HCT116 (cell line): ENCODE data around the gene GREB1L. TPM values are rescaled to one million over a fixed set of nuclear protein-coding genes. Genes with fewer than 3 reads are reported as not detected.

Experiments
- ATAC-seq: fragments of 200-7000 bp; cut with Tn5 transposase; 2 replicates; pipeline ENCODE4 v1.9.1; 2020; ENCODE audit warnings: mild to moderate bottlenecking, moderate library complexity
- BruUV-seq: library from RNA; stranded (reverse); fragments of 400-500 nt; replicated peaks from 2 replicates; lab custom pipeline; 2021; lab: Mats Ljungman, UMichigan
- CTCF ChIA-PET: fragments of 300-600 bp; sonication (Branson Sonifier 250); formaldehyde crosslinking; loops from one replicate; lab custom pipeline; 2021; ENCODE audit warnings: antibody characterized with exemption; lab: Charles Lee
- POLR2A ChIA-PET: fragments of 300-600, 350-600 bp; sonication (Branson Sonifier 250); formaldehyde crosslinking; loops from one replicate; lab custom pipeline; 2021; ENCODE audit warnings: antibody characterized with exemption; lab: Charles Lee
- RAD21 ChIA-PET, 2 experiments: fragments of 300-600 bp; sonication (Branson Sonifier 250); formaldehyde crosslinking; loops; one replicate each; lab custom pipeline; 2023; ENCODE audit warnings: low total read pairs in 2 of 2; ENCODE audit not compliant: uncharacterized antibody in 2 of 2, unreplicated experiment in 2 of 2, low non-redundant PET in 1 of 2; lab: Charles Lee
- DNase-seq: peaks from one replicate; pipeline ENCODE4 v3.0.0-alpha.2; 2010; ENCODE audit warnings: low read depth, low spot score
- H2AFZ ChIP-seq: fragments of 200-600 bp; shearing (Covaris generic), sonication (generic); 2 replicates; pipeline ENCODE4 v1.6.1; 2017; ENCODE audit warnings: low read depth, mixed run types, mixed read lengths, antibody characterized with exemption, low read length; ENCODE audit not compliant: poor library complexity, severe bottlenecking
- H3K27ac ChIP-seq: 2 replicates; pipeline ENCODE4 v1.5.1; 2012; ENCODE audit warnings: low read depth, low read length
- H3K27me3 ChIP-seq: fragments of 200-600 bp; sonication (generic); 2 replicates; pipeline ENCODE4 v1.6.1; 2016; ENCODE audit warnings: mixed run types, low read length, mixed read lengths; ENCODE audit not compliant: insufficient read depth
- H3K36me3 ChIP-seq, 2 experiments: fragments of 200-500 bp in 1 of 2; fragments of 200-600 bp in 1 of 2; sonication (Bioruptor generic) in 1 of 2; sonication (generic) in 1 of 2; 2 replicates each; pipeline versions ENCODE4 v1.5.1 to v1.6.1; 2014 to 2016; ENCODE audit warnings: low read length in 2 of 2, inconsistent platforms in 1 of 2, mixed read lengths in 1 of 2, mixed run types in 1 of 2; ENCODE audit not compliant: insufficient read depth in 2 of 2, control insufficient read depth in 1 of 2
- H3K4me1 ChIP-seq, 2 experiments: fragments of 200-600 bp in 1 of 2; sonication (generic) in 1 of 2; 2 replicates each; pipeline versions ENCODE4 v1.5.1 to v1.6.1; 2012 to 2017; ENCODE audit warnings: low read length in 2 of 2, inconsistent platforms in 1 of 2, mild to moderate bottlenecking in 1 of 2, mixed read lengths in 1 of 2, mixed run types in 1 of 2, moderate library complexity in 1 of 2; ENCODE audit not compliant: insufficient read depth in 2 of 2, control insufficient read depth in 1 of 2
- H3K4me2 ChIP-seq: fragments of 200-600 bp; sonication (generic); 2 replicates; pipeline ENCODE4 v1.6.1; 2017; ENCODE audit warnings: mixed run types, low read length, mixed read lengths
- H3K4me3 ChIP-seq, 2 experiments: fragments of 200-600 bp in 1 of 2; sonication (generic) in 1 of 2; replicated peaks in 1 of 2; 2 replicates each; pipeline ENCODE4 v1.5.1; 2011 to 2016; ENCODE audit warnings: low read length in 2 of 2, control low read depth in 1 of 2, low read depth in 1 of 2, mild to moderate bottlenecking in 1 of 2, mixed read lengths in 1 of 2, mixed run types in 1 of 2
- H3K79me2 ChIP-seq: fragments of 200-600 bp; sonication (generic); 2 replicates; pipeline ENCODE4 v1.6.1; 2017; ENCODE audit warnings: mild to moderate bottlenecking, mixed run types, low read length, moderate library complexity, mixed read lengths; ENCODE audit not compliant: insufficient read depth
- H3K9ac ChIP-seq: fragments of 200-600 bp; sonication (generic); 2 replicates; pipeline ENCODE4 v1.6.1; 2016; ENCODE audit warnings: low read length, mixed read lengths
- H3K9me2 ChIP-seq: fragments of 200-600 bp; sonication (generic), shearing (Covaris generic); 2 replicates; pipeline ENCODE4 v1.6.1; 2017; ENCODE audit warnings: mixed run types, mild to moderate bottlenecking, moderate library complexity; ENCODE audit not compliant: insufficient read depth
- H3K9me3 ChIP-seq, 2 experiments: fragments of 200-500 bp in 1 of 2; fragments of 200-600 bp in 1 of 2; sonication (Bioruptor generic) in 1 of 2; sonication (generic) in 1 of 2; 2 replicates each; pipeline ENCODE4 v1.6.1; 2014 to 2017; ENCODE audit warnings: low read length in 2 of 2, mixed read lengths in 2 of 2, inconsistent platforms in 1 of 2, low read depth in 1 of 2, mild to moderate bottlenecking in 1 of 2, mixed run types in 1 of 2, moderate library complexity in 1 of 2; ENCODE audit not compliant: control insufficient read depth in 1 of 2, insufficient read depth in 1 of 2
- H4K20me1 ChIP-seq: fragments of 200-600 bp; sonication (generic), shearing (Covaris generic); 2 replicates; pipeline ENCODE4 v1.6.1; 2017; ENCODE audit warnings: mixed run types, mild to moderate bottlenecking, moderate library complexity; ENCODE audit not compliant: insufficient read depth
- CBX3 ChIP-seq: IDR thresholded peaks from 2 replicates; pipeline ENCODE4 v1.6.1; 2012; ENCODE audit warnings: low read depth
- CEBPB ChIP-seq: IDR thresholded peaks from 2 replicates; pipeline ENCODE4 v1.6.1; 2012; ENCODE audit warnings: low read depth
- EZH2phosphoT487 ChIP-seq: fragments of 200-600 bp; IDR thresholded peaks from 2 replicates; pipeline ENCODE4 v1.6.1; 2018; ENCODE audit warnings: antibody characterized with exemption, borderline replicate concordance
- FOSL1 ChIP-seq: IDR thresholded peaks from 2 replicates; pipeline ENCODE4 v1.6.1; 2012; ENCODE audit warnings: low read depth
- JUND ChIP-seq: IDR thresholded peaks from 2 replicates; pipeline ENCODE4 v1.6.1; 2012
- POLR2A ChIP-seq: IDR thresholded peaks from 2 replicates; pipeline ENCODE4 v1.7.0; 2011; ENCODE audit warnings: borderline replicate concordance; ENCODE audit not compliant: insufficient read depth, insufficient read length; ENCODE audit errors: extremely low read depth
- RAD21 ChIP-seq: IDR thresholded peaks from 2 replicates; pipeline ENCODE4 v1.6.1; 2012; ENCODE audit warnings: low read depth, mild to moderate bottlenecking
- SIN3A ChIP-seq: IDR thresholded peaks from 2 replicates; pipeline ENCODE4 v1.6.1; 2012; ENCODE audit warnings: low read depth
- SRF ChIP-seq: IDR thresholded peaks from 2 replicates; pipeline ENCODE4 v1.6.1; 2012; ENCODE audit warnings: low read depth
- ZFX ChIP-seq: fragments of 450-650 bp; IDR thresholded peaks from 2 replicates; pipeline ENCODE4 v1.6.1; 2017
- ZNF274 ChIP-seq: fragments of 200-500 bp; sonication (Bioruptor generic); IDR thresholded peaks from 2 replicates; pipeline ENCODE4 v1.6.1; 2014; ENCODE audit warnings: mild to moderate bottlenecking, low read depth, low read length, inconsistent platforms
- intact Hi-C: fragments of 100-400 bp; cut with micrococcal nuclease; formaldehyde crosslinking; loops from 2 replicates; pipeline ENCODE4 v1.10.0; 2022
- total RNA-seq: library from RNA; stranded (reverse); gene quantifications from one replicate; pipeline ENCODE4 v1.2.1, GENCODE V29; 2021; ENCODE audit not compliant: unreplicated experiment
- TF ChIP-seq, protein P1 (sequence below), 3 experiments: fragments of 200-600 bp in 1 of 3; sonication (generic) in 1 of 3; IDR thresholded peaks in 2 of 3; conservative IDR thresholded peaks in 1 of 3; 2 replicates each; pipeline ENCODE4 v1.5.1; 2012 to 2017; ENCODE audit warnings: low read depth in 2 of 3, low read length in 2 of 3, antibody characterized with exemption in 1 of 3, borderline replicate concordance in 1 of 3, control low read depth in 1 of 3, mild to moderate bottlenecking in 1 of 3, mixed read lengths in 1 of 3, mixed run types in 1 of 3, moderate library complexity in 1 of 3; ENCODE audit not compliant: insufficient read depth in 1 of 3

The GREB1L gene
- total RNA-seq, 1 experiment from 2014 or later = 12.2 TPM

DNA sequence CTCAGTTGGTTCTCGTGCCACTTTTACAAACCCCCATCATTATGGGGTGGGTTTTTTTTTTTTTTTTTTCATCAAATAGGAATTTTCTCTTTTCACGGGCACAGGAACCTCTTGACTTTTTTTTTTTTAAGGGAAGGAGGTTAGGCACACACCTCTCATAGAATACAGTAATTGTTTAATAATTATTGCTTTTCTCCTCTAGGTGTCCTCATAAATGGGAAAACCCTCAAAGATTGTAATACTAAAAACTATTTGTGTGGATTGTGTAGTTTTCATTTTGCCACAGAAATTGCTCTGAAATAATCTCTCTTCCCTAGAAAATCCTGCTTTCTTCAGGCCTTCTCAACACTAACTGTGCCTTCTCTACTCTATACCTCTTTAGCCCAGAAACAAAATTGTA lies 147.3 kb downstream of the GREB1L start:
- Histone ChIP-seq H3K36me3 (0 out of 4 replicates have a peak, but pooled peaks cover 0 to 2% of the 10 kb centered on the region in 2 experiments), H3K9me2 (no peaks in the 10 kb centered on the region), H3K4me1 (peaks cover 8 to 37% of the 10 kb centered on the region in 2 experiments), H3K79me2 (no peaks in the 10 kb centered on the region), H2AFZ (no peak overlapping the region), H3K27ac (no peak overlapping the region), H3K9ac (no peak overlapping the region), H3K9me3 (no peaks in the 10 kb centered on the region), H3K27me3 (no peaks in the 10 kb centered on the region), H3K4me2 (peak overlapping the region; percentile 15; the same call in 1 of the 2 replicates), H3K4me3 (no peak overlapping the region), H4K20me1 (no peaks in the 10 kb centered on the region)
- ChIA-PET POLR2A (no interaction called here), CTCF (no interaction called here), RAD21 (no interaction called here)
- intact Hi-C loops = no loop called here
- no TSS peak for BruUV-seq
- ATAC-seq = no peak
- TF ChIP-seq RAD21 = 0 out of 2 replicates have a peak, but pooled peaks have one; percentile 9
- no peak for TF ChIP-seq CEBPB
- TF ChIP-seq SRF = no peak
- TF ChIP-seq, protein P1, sequence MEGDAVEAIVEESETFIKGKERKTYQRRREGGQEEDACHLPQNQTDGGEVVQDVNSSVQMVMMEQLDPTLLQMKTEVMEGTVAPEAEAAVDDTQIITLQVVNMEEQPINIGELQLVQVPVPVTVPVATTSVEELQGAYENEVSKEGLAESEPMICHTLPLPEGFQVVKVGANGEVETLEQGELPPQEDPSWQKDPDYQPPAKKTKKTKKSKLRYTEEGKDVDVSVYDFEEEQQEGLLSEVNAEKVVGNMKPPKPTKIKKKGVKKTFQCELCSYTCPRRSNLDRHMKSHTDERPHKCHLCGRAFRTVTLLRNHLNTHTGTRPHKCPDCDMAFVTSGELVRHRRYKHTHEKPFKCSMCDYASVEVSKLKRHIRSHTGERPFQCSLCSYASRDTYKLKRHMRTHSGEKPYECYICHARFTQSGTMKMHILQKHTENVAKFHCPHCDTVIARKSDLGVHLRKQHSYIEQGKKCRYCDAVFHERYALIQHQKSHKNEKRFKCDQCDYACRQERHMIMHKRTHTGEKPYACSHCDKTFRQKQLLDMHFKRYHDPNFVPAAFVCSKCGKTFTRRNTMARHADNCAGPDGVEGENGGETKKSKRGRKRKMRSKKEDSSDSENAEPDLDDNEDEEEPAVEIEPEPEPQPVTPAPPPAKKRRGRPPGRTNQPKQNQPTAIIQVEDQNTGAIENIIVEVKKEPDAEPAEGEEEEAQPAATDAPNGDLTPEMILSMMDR (IDR thresholded peaks at IDR 0.05 in 2 of 3, conservative IDR thresholded peaks at IDR 0.05 in 1 of 3; ENCODE audit: borderline replicate concordance in 1 of 3, insufficient read depth in 1 of 3, low read depth in 2 of 3, low read length in 2 of 3) = peak in 2 of 3 experiments; percentile 4 to 33; a peak in 2 of 6 replicates
- DNase-seq = no peak

DNA sequence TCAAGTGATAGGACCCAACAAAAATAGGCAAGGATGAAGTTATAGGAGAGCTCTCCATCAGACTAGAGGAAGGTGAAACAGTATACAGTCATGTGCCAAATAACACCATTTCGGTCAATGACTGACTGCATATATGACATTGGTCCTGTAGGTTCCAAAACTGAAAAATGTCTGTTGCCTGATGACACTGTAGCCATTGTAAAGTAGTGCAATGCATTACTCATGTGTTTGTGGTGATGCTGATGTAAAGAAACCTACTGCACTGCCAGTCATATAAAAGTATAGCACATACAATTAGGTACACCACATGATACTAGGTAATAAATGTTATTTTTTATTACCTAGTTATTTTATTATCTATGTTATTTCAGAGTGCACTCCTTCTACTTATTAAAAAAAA lies 147.9 kb downstream of the GREB1L start:
- ChIA-PET CTCF (no interaction called here), POLR2A (no interaction called here), RAD21 (no interaction called here)
- Histone ChIP-seq H3K79me2 (no peaks in the 10 kb centered on the region), H3K36me3 (no peaks in the 10 kb centered on the region), H3K27ac (no peak overlapping the region), H3K4me1 (peaks cover 8 to 37% of the 10 kb centered on the region in 2 experiments), H3K9me3 (no peaks in the 10 kb centered on the region), H2AFZ (no peak overlapping the region), H3K9ac (no peak overlapping the region), H3K4me2 (no peak overlapping the region; the same call in 1 of the 2 replicates), H3K4me3 (no peak overlapping the region), H3K9me2 (no peaks in the 10 kb centered on the region), H4K20me1 (no peaks in the 10 kb centered on the region), H3K27me3 (no peaks in the 10 kb centered on the region)
- BruUV-seq = no TSS peak
- no peak for TF ChIP-seq EZH2phosphoT487
- no peak for TF ChIP-seq JUND
- no peak for TF ChIP-seq SIN3A
- no peak for TF ChIP-seq CBX3
- TF ChIP-seq SRF = no peak
- no peak for TF ChIP-seq POLR2A
- TF ChIP-seq FOSL1 = no peak
- no peak for TF ChIP-seq ZFX
- TF ChIP-seq ZNF274 = no peak
- intact Hi-C loops = loop anchor here (10.0 kb wide), 2 partner anchors 125 to 155 kb away; no protein-coding TSS in a partner anchor
- no peak for DNase-seq
- no peak for ATAC-seq
